ENCODE results near the gene NWD2.
"Not testable (repeated sequence)": the region's sequence is repeated elsewhere in the genome, so short reads cannot be mapped to it uniquely, and the experiment has no call there.

Gene NWD2, protein sequence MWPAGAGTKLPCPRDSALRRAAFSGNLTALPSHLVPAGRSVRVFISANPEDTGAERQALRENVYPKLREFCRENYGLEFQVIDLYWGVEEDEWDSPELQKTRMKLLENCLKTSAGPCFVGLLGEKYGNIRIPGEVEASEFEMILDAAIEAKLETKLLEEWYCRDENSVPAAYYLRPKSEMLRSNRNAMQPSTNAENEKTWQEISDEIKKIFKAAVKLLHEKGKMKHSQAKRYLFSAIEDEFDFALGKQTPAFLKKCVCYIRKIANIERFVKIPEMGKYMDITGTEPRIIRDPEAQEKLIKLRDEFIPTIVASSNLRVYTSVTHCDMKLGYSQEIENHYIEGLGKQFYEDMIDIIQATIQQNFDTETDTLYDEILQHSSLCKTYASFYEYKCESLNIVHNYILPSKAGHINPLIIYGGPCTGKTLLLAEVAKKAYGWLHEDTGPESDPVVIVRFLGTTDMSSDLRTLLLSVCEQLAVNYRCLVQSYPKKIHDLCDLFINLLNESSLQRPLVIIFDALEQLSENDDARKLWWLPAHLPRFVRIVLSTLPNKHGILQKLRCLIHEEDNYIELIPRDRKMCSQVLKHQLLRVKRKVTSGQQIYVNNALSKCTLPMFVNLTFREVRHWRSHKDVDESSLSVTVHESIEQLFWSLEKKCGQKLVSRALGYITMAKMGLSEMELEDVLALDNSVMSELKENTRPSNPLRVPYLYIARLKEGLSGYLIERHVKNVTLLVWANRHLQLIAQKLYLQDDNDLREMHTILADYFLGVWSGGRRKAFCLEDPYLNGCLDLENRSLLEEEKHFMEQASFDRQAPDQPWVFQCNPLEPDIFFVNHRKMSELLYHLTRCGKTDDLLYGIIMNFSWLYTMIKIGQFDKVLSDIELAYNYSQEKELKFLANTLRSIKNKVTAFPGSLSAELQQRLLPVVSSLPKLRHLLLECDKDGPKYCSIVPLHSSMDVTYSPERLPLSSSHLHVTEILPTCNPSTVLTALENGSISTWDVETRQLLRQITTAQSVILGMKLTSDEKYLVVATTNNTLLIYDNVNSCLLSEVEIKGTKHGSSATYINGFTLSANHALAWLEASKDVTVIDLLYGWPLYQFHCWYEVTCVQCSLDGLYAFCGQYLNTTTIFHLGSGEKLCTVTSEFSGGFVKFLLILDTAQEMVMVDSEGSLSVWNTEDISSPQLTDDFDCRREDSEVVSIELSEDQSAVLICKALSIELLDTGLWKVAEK (N-terminal part only)

GRCh38 chr4:37244583-37245390, at the start of gene NWD2:
Gene NWD2, plus strand, starts transcription at chr4:37244743. Its CDS starts 325 bp downstream, at chr4:37245068.
- DNase-seq = peak; percentile 72

- DNase-seq = no peak
Observed at GRCh38 chr4:37197899-37198298, 46.6 kb upstream of the NWD2 start.

- not testable (repeated sequence) for DNase-seq
Observed at GRCh38 chr4:37204740-37205139, 39.8 kb upstream of the NWD2 start.

GRCh38 chr4:37216209-37216608, 28.3 kb upstream of the NWD2 start:
- no peak for DNase-seq

- DNase-seq = no peak
Observed at GRCh38 chr4:37219242-37219641, 25.3 kb upstream of the NWD2 start.

DNA sequence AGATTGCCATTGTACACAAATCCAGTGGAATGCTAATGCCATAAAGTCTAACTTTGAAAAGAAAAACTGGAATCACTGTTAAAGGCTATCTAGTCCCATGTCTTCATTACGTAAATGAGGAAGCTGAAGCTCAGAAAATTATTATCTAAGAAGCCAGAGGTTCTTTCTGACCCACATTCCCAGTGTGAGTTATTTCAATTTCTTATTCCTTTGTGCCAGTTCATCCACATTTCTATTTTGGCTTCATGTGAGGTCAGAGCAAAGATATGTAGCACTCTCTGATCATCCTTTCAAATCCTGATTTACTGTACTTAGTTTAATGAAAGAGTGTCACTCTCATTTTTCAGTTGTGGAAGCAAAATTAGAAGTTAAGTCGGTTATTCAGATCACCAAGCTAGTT, 24.6 kb upstream of the NWD2 start:
- DNase-seq = no peak

DNA sequence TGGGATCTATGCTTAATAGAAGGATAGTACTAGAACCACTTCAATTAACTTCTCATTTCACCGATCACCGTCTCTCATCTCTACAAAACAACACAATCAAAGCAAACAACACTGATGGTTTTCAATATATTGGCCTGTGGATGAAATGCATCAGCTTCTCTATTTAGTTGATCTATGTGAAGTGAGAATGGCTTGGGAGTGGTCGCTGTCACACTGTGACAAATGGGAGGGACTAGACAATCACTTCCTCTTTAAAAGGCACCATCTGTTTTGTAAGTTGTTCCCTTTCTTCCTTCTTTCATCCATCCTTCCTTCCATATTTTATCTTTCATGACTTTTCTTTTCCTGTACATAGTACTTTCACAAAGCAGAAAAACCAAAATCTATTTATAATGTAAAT, 23.9 kb upstream of the NWD2 start:
- DNase-seq = no peak

DNA sequence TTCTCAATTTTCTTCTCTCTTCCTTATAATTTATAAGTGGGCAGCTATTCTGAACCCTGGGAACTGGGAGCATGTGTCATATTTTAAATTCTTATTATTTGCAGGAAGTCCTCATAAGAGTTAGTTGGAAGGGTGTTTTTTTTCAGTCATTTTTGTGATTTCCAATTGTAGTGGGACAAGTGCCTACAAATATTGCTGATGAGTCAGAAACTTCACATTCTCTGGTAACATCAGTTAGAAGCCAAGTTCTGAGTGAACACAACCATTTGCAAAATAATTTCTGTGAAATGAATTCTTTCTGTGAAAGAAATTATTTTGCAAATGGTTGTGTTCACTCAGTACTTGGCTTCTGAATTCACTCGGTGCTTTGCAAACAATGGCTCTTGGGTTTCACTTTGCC, 20.8 kb upstream of the NWD2 start:
- DNase-seq = no peak

DNA sequence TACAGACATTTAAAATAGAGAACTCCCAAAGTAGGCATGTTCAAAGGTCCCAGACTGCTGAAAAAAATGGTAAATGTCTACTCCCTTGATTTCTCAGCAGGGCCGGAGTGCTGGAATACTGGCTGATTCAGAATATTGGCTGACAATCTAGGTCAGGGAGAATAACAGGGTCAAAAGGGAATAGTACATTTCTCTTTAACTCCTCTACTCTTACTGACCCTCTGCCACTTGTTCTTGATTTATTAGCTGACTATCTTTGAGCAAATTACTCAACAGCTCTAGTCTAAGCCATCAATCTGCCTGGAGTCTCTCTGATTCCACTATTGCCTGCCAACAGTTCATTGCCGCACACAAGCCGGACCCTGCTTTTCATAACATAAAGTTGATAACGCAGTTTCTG, 19.7 kb upstream of the NWD2 start:
- no peak for DNase-seq

DNA sequence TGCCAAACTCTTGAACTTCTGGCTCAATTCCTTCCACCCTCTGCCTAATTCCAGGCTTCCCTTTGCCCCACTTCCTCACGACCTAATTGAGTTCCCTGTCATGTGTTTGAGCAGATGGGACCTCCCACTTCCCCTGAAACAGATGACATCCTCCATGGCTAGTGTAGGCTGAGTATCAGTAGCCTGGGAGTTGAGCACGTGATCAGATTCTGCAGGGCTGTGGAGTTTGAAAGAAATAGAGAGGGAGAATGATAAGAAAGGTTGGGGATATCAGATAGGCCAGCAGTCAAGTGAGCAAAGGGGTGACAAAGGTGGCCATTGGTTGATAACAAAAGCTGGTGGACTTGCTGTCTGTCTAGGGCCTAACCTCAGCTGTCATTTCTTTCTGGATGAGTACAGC, 18.8 kb upstream of the NWD2 start:
- DNase-seq = no peak

DNA sequence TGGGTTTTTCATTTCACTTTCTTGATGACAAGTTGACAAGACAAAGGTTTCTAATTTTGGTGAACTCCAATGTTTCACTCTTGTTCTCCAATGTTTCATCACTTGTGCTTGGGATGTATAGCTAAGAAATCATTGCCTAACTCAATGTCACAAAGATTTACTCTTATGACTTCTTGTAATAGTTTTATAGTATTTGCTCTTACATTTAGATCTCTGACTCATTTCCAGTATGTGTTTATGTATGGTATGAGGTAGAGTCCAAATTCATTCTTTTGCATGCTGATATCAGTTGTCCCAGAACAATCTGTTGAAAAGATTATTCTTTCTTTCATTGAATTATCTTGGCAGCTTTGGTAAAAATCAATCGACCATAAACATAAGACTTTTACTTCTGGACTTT, 12.2 kb upstream of the NWD2 start:
- DNase-seq = no peak

DNA sequence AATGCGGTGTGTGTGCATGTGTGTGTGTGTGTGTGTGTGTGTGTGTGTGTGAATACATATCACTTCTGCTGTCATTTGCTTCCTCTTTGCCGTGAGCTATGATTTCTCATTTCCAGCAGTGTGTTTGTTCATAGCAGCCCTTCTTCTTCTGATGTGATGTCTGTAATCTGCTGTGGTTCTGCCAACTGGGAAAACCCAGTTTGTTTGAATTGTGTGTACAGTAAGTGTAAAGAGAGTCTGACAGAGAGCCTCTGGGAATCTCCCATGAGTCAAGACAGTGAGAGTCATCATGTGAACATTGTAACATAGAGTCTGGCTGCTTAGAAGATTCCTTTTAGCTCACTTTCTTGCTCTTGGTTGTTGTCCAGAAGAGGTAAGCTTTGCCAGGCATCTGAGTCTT, 8.4 kb upstream of the NWD2 start:
- no peak for DNase-seq

DNA sequence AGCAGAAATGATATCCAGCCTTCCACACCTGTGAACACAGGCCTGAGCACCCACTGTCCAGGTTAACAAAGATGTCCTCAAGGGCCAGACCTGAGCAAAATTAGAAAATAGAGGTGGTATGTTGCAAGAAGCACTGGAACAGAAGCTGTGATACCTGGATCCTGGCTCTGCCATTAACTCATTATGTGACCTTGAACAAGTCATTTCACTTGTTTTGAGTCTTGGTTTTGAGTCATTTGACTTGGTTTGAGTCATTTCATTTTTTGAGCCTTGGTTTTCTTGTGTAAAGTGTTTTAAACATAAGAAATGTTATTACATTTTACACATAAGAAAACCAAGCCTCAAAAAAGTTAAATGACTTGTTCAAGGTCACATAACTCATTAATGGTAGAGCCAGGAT, 2.9 kb upstream of the NWD2 start:
- DNase-seq = no peak

- no peak for DNase-seq
Observed at GRCh38 chr4:37243051-37243450, 1.5 kb upstream of the NWD2 start.

GRCh38 chr4:37243722-37244582, 591 bp upstream of the NWD2 start:
- no peak for DNase-seq

DNA sequence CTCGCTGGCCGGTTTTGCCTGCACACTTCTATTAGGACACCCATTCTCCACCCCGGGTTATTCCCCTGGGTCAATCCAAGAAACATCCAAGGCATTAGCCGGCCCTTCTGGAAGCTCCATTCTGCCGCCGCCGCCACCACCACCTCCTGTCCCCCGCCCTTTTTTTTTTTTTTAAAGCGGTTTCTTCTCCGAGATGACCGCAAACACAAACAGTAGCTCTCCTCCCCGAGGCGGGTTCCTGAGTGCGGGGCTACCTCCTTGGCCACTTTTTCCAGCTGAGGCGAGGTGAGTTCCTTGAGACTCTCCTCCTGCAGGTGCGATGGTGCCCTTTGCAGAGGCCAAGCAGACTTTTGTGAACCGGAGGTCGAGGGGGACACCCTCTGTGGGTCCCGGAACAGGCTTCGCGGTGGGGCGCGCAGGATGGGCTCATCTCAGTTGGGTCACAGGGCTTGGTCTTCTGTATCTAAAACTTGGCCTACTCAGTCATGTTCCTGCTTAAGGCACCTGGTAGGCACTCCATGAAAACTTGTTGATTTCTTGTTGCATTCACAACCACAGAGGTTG, 930 bp downstream of the NWD2 start:
- no peak for DNase-seq

DNA sequence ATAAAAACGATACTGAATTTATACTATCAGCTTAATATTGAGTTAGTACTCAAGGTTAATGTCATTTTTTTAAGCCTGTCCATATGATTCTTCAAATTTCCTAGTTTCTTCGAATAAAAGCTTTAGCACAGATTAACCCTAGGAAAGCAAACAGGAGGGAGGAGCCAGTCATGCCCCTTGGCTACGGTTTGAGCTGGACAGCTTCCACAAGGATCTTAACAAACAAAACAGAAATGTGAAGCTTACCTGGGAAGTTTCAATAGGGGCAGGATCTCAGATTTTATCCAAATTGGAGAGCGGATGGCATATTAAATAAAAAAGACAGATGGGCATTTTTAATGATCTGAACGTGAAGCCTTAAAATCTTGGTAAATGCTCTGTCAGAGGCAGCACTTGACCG, 2.3 kb downstream of the NWD2 start:
- DNase-seq = no peak

DNA sequence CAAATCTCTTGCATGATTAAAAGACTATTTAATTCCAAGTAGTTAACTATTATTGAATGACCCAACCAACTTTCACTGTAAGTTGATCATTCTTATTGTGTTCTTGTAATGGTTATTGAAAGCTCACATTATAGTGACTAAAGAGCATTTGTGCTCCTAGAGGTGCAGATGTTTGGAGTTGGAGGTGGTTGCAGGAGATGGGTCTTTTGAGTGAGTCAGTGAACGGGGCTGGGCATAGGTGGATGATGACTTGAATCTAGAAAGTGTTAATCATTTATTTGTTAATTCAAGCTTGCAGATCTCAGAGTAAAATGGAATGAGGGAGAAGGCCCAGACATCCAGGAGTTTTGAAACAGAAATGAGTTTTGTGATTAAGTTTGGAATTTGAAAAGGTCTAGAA, 13.7 kb downstream of the NWD2 start:
- no peak for DNase-seq

GRCh38 chr4:37268319-37268718, 23.8 kb downstream of the NWD2 start:
- no peak for DNase-seq

GRCh38 chr4:37279121-37279520, 34.6 kb downstream of the NWD2 start:
- DNase-seq = no peak

All from right forelimb (tissue), 1 donor.